ENCODE data around the gene CTDSP2.

The CTDSP2 gene

DNA sequence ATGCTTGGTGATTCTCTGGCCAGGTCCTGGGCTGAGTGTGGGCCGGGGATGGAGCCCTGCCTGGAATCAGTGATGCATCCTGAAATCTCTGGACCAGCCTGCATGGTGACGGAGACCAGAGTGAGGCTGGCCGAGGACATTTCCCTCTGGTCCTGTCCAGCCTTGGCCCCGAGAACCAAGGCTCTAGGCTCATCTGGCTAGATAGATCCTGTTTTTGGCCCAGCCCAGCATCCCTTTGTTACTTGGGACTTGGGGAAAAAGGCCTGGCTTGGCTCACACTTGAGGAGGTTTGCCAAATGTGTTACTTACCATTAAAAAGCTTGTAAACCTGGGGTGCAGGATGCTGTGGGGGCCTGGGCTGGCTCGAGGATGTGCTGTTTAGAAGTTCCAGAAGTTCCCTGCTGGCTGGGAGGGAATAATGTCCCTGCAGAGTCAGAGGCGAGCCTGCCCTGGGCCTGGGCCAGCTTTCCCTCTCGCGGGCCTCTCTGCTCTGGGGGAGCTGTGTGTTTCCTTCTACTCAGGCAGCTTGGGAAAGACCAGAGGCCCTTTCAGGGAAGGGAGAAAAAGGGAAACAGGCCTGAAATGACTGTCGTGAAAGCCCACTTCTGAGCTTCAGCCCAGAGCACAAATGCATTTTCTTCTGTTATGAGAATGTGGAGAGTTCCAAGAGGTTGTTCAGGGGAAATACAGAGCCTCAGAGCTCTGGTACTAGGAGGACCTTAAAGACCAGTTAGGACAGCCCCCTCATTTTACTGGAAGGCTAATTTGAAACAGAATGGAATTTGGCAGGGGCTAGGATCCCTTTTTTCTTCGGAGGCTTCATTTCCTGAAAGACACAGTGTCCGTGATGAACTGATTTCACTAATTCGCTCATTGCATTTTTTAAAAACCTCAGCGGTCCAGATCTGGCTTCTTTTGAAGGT, 47.2 kb upstream of the CTDSP2 start:
- TF ChIP-seq CEBPB (IDR thresholded peaks at IDR 0.05), result 0 out of 2 replicates have a peak, but pooled peaks have one; percentile 9
- TF ChIP-seq TEAD4 (IDR thresholded peaks at IDR 0.05), result 0 out of 2 replicates have a peak, but pooled peaks have one; percentile 35
- TF ChIP-seq, protein P1, sequence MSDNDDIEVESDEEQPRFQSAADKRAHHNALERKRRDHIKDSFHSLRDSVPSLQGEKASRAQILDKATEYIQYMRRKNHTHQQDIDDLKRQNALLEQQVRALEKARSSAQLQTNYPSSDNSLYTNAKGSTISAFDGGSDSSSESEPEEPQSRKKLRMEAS (IDR thresholded peaks at IDR 0.05), result no peak
- TF ChIP-seq, protein P2, sequence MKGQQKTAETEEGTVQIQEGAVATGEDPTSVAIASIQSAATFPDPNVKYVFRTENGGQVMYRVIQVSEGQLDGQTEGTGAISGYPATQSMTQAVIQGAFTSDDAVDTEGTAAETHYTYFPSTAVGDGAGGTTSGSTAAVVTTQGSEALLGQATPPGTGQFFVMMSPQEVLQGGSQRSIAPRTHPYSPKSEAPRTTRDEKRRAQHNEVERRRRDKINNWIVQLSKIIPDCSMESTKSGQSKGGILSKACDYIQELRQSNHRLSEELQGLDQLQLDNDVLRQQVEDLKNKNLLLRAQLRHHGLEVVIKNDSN (IDR thresholded peaks at IDR 0.05), result no peak
- TF ChIP-seq EGR1 (IDR thresholded peaks at IDR 0.05), result no peak
- 0 out of 2 replicates have a peak, but pooled peaks have one; percentile 11 for TF ChIP-seq RAD21 (IDR thresholded peaks at IDR 0.05; ENCODE audit: low read depth)
- TF ChIP-seq YY1 (IDR thresholded peaks at IDR 0.05; ENCODE audit: low read depth), result no peak
- TF ChIP-seq TCF12 (IDR thresholded peaks at IDR 0.05; ENCODE audit: low read depth), result peak; percentile 51; the same call in 1 of the 2 replicates
- no peak for TF ChIP-seq EP300 (IDR thresholded peaks at IDR 0.05; ENCODE audit: borderline replicate concordance)
- TF ChIP-seq, protein P3, sequence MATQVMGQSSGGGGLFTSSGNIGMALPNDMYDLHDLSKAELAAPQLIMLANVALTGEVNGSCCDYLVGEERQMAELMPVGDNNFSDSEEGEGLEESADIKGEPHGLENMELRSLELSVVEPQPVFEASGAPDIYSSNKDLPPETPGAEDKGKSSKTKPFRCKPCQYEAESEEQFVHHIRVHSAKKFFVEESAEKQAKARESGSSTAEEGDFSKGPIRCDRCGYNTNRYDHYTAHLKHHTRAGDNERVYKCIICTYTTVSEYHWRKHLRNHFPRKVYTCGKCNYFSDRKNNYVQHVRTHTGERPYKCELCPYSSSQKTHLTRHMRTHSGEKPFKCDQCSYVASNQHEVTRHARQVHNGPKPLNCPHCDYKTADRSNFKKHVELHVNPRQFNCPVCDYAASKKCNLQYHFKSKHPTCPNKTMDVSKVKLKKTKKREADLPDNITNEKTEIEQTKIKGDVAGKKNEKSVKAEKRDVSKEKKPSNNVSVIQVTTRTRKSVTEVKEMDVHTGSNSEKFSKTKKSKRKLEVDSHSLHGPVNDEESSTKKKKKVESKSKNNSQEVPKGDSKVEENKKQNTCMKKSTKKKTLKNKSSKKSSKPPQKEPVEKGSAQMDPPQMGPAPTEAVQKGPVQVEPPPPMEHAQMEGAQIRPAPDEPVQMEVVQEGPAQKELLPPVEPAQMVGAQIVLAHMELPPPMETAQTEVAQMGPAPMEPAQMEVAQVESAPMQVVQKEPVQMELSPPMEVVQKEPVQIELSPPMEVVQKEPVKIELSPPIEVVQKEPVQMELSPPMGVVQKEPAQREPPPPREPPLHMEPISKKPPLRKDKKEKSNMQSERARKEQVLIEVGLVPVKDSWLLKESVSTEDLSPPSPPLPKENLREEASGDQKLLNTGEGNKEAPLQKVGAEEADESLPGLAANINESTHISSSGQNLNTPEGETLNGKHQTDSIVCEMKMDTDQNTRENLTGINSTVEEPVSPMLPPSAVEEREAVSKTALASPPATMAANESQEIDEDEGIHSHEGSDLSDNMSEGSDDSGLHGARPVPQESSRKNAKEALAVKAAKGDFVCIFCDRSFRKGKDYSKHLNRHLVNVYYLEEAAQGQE (IDR thresholded peaks at IDR 0.05; ENCODE audit: low read depth), result no peak
- TF ChIP-seq ZBTB7A (IDR thresholded peaks at IDR 0.05; ENCODE audit: low read depth), result no peak
- TF ChIP-seq CREB1 (IDR thresholded peaks at IDR 0.05; ENCODE audit: low read depth), result no peak
- peak; percentile 87 for TF ChIP-seq NFIC (IDR thresholded peaks at IDR 0.05)
- peak; percentile 32; the same call in 1 of the 2 replicates for TF ChIP-seq TAF1 (IDR thresholded peaks at IDR 0.05; ENCODE audit: low read depth)
- TF ChIP-seq FOXM1 (IDR thresholded peaks at IDR 0.05; ENCODE audit: borderline replicate concordance, low read depth), result no peak

DNA sequence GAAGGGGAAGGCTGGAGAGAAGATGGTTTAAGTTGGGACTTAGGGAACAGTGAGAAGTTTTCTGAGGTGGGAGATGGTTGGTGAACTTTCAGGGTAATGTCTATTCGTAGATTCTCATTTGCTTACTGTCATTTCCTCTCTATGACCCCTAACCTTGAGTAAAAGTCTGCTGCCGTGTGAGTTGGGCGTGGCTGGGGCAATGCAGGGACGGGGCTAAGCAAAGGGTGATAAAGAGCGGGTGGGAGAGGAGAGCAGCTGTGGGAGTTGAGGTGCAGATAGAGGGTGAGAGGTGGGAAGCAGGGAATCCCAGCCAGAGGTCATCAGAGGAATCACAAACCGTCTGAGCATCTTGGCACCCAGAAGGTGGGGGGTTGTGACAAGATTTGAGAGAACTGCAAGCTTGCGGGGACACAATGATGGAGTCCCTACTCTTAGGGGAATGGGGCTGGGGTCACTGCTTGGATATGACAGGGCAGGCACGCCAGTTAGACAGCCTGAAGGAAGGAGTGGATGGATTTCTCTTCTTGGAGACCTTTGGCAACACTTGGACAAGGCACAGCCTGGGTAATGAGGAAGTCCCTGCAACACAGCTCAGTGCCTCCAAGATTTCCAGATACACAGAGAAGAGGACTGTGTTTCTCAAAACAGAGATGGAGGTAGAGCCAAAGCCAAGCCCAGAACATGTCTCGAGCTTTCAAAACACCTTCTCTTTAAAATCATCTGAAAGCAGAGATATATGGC, 45.9 kb upstream of the CTDSP2 start:
- no peak for TF ChIP-seq TEAD4 (IDR thresholded peaks at IDR 0.05)

DNA sequence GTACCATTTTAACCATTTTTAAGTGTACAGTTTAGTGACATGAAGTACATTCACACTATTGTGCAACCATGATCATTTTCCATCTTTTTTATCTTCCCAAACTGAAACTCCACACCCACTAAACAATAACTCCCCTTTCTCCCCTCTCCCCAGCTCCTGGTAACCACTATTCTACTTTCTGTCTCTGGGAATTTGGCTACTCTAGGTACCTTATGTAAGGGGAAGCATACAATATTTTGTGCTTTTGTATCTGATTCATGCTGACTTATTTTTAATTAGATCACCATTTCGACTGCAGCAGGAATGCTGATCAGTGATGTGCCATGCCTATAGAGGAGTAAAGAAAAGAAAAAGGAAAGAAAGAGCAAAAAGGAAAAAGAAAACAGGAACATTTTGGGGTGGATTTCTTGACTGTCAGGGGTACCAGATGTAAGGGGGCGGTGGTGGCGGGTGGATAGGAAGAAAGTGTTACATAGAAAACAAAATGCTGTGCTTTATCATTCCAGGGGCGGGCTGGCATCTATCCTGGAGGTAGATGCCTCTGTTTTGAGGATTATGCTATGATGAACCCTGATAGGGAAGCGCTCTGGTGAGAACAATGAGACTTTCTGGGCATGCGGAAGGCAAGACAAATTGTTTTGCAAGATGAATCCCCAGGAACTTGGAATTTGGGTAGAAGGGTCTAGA, 45.2 kb upstream of the CTDSP2 start:
- TF ChIP-seq CREB1 (IDR thresholded peaks at IDR 0.05; ENCODE audit: low read depth) (no peak), TEAD4 (IDR thresholded peaks at IDR 0.05) (no peak), FOXM1 (IDR thresholded peaks at IDR 0.05; ENCODE audit: borderline replicate concordance, low read depth) (no peak), RAD21 (IDR thresholded peaks at IDR 0.05; ENCODE audit: low read depth) (no peak), EGR1 (IDR thresholded peaks at IDR 0.05) (no peak), NFIC (IDR thresholded peaks at IDR 0.05) (no peak), TAF1 (IDR thresholded peaks at IDR 0.05; ENCODE audit: low read depth) (no peak), EP300 (IDR thresholded peaks at IDR 0.05; ENCODE audit: borderline replicate concordance) (no peak), ZBTB7A (IDR thresholded peaks at IDR 0.05; ENCODE audit: low read depth) (no peak), CEBPB (IDR thresholded peaks at IDR 0.05) (no peak)
- TF ChIP-seq, protein P2 (IDR thresholded peaks at IDR 0.05), result no peak
- TF ChIP-seq, protein P1 (IDR thresholded peaks at IDR 0.05), result no peak

DNA sequence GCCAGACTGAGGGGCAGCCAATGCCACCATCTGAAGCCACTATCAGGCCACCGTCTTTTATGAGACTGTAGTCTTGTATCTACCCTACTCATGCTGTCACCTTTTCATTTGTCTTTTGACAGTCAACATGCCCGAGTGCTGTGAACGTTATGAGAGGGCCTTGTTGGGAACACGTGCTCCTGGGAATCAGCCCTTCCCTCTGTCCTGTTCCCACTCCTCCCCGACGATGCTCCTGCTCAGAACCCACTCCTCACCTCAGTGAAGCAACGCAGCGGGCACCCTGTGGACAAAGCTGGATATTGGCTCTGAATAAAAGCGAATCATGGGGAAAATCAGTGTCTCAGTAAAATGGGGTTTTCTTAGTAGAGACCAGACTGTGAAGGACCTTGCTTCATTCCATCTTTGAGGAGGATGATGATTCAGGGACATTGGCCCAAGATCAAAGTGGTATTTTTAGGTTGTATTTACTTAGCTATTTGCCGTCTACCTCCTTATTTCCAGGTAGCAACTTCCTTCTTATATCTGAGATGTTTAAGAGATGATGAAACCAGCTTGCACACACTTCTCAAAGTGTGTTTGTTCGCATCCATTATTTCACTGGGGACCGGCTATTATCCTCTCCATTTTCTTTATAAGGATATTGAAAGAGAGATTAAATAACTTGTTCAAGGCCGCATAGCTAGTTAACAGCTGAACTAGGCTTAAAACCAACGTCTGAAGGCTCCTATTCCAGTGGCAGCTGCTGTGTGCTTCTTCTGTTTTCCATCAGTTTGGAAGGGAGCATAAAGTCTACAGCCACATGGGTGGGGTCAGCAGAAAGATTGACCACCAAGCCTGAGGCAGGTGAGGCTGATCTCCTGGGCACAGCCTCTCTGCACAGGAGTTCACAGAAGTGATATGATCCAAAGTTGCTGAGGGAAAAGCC, 43.9 kb upstream of the CTDSP2 start:
- TF ChIP-seq, protein P1 (IDR thresholded peaks at IDR 0.05), result no peak
- TF ChIP-seq TEAD4 (IDR thresholded peaks at IDR 0.05) (no peak), EGR1 (IDR thresholded peaks at IDR 0.05) (no peak), EP300 (IDR thresholded peaks at IDR 0.05; ENCODE audit: borderline replicate concordance) (no peak), ZBTB7A (IDR thresholded peaks at IDR 0.05; ENCODE audit: low read depth) (no peak), NFIC (IDR thresholded peaks at IDR 0.05) (no peak), FOXM1 (IDR thresholded peaks at IDR 0.05; ENCODE audit: borderline replicate concordance, low read depth) (no peak), TCF12 (IDR thresholded peaks at IDR 0.05; ENCODE audit: low read depth) (no peak), YY1 (IDR thresholded peaks at IDR 0.05; ENCODE audit: low read depth) (no peak), CEBPB (IDR thresholded peaks at IDR 0.05) (no peak), RAD21 (IDR thresholded peaks at IDR 0.05; ENCODE audit: low read depth) (no peak), CREB1 (IDR thresholded peaks at IDR 0.05; ENCODE audit: low read depth) (no peak), TAF1 (IDR thresholded peaks at IDR 0.05; ENCODE audit: low read depth) (no peak)
- TF ChIP-seq, protein P3 (IDR thresholded peaks at IDR 0.05; ENCODE audit: low read depth), result no peak
- TF ChIP-seq, protein P2 (IDR thresholded peaks at IDR 0.05), result no peak

All from Ishikawa (cell line).